Fibroblast of skin of left quadriceps (primary cell): ENCODE results near the gene CABLES1.
"Not testable (repeated sequence)": the region's sequence is repeated elsewhere in the genome, so short reads cannot be mapped to it uniquely, and the experiment has no call there.

ENCODE experiments used
- DNase-seq, 2 experiments: peaks; one replicate each; pipeline ENCODE4 v3.0.0-alpha.2; 2013; ENCODE audit warnings: low read depth in 2 of 2

CABLES1 gene

GRCh38 chr18:23134780-23135549 lies at the start of gene CABLES1:
TSS of gene CABLES1 (plus strand) at chr18:23135485. CDS start at chr18:23135763, 278 bp downstream.
- no peak for DNase-seq

GRCh38 chr18:23087352-23087751 lies 47.9 kb upstream of the CABLES1 start:
- DNase-seq: peak; percentile 81

- DNase-seq: no peak
These were observed 47.0 kb upstream of the CABLES1 start for GRCh38 chr18:23088310-23088709.

- DNase-seq: not testable (repeated sequence)
These were observed 44.0 kb upstream of the CABLES1 start for GRCh38 chr18:23091017-23091993.

- DNase-seq: no peak
These were observed 43.2 kb upstream of the CABLES1 start for GRCh38 chr18:23092121-23092520.

GRCh38 chr18:23093130-23093529 lies 42.2 kb upstream of the CABLES1 start:
- DNase-seq: not testable (repeated sequence)

GRCh38 chr18:23093772-23094171 lies 41.5 kb upstream of the CABLES1 start:
- DNase-seq: no peak

- no peak for DNase-seq
These were observed 40.7 kb upstream of the CABLES1 start for GRCh38 chr18:23094411-23095190.

GRCh38 chr18:23095463-23095862 lies 39.8 kb upstream of the CABLES1 start:
- DNase-seq: no peak

- not testable (repeated sequence) for DNase-seq
These were observed 38.3 kb upstream of the CABLES1 start for GRCh38 chr18:23097016-23097415.

GRCh38 chr18:23099621-23100020 lies 35.7 kb upstream of the CABLES1 start:
- DNase-seq: no peak

- DNase-seq: no peak
These were observed 33.3 kb upstream of the CABLES1 start for GRCh38 chr18:23101861-23102432.

- DNase-seq: no peak
These were observed 32.6 kb upstream of the CABLES1 start for GRCh38 chr18:23102493-23103261.

- no peak for DNase-seq
These were observed 31.8 kb upstream of the CABLES1 start for GRCh38 chr18:23103449-23103848.

- DNase-seq: no peak
These were observed 30.3 kb upstream of the CABLES1 start for GRCh38 chr18:23105030-23105429.

GRCh38 chr18:23105581-23106219 lies 29.6 kb upstream of the CABLES1 start:
- DNase-seq: no peak

- DNase-seq: peak; percentile 93 to 94
These were observed 28.7 kb upstream of the CABLES1 start for GRCh38 chr18:23106575-23106974.

GRCh38 chr18:23107718-23108117 lies 27.6 kb upstream of the CABLES1 start:
- DNase-seq: no peak

- DNase-seq: no peak
These were observed 26.8 kb upstream of the CABLES1 start for GRCh38 chr18:23108496-23108895.

- DNase-seq: not testable (repeated sequence)
These were observed 26.1 kb upstream of the CABLES1 start for GRCh38 chr18:23109163-23109562.
